Panc1 (cell line): ENCODE data around the gene MPPED1.

Source experiments
- POLR2AphosphoS5 ChIP-seq: IDR thresholded peaks from 2 replicates; pipeline ENCODE4 v1.6.1; 2012; ENCODE audit warnings: mild to moderate bottlenecking, low read depth, low read length, moderate library complexity
- SIN3A ChIP-seq: IDR thresholded peaks from 2 replicates; pipeline ENCODE4 v1.6.1; 2012; ENCODE audit warnings: low read depth, mild to moderate bottlenecking, low read length, moderate library complexity, borderline replicate concordance; ENCODE audit not compliant: insufficient read depth
- TCF7L2 ChIP-seq: IDR thresholded peaks from 2 replicates; pipeline ENCODE4 v1.6.1; 2011; ENCODE audit warnings: mild to moderate bottlenecking, low read depth, low read length, inconsistent platforms
- TF ChIP-seq, protein P1 (sequence below), 2 experiments: IDR thresholded peaks; 2 replicates each; pipeline ENCODE4 v1.6.1; 2011 to 2012; ENCODE audit warnings: low read depth in 2 of 2, control low read depth in 1 of 2, low read length in 1 of 2, mild to moderate bottlenecking in 1 of 2, moderate library complexity in 1 of 2; ENCODE audit not compliant: insufficient read depth in 1 of 2
- TF ChIP-seq, protein P2 (sequence below): fragments of 450-650 bp; IDR thresholded peaks from 2 replicates; pipeline ENCODE4 v1.5.1; 2017; ENCODE audit warnings: mild to moderate bottlenecking

DNA sequence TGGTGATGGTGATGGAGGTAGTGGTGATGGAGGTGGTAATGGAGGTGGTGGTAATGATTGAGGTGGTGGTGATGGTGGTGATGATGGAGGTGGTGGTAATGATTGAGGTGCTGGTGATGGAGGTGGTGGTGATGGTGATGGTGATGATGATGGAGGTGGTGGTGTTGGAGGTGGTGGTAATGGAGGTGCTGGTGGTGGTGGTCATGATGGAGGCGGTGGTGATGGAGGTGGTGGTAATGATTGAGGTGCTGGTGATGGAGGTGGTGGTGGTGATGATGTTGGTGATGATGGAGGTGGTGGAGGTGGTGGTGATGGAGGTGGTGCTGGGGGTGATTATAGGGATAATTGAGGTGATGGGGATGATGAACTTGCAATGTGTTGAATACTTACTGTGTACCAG lies 79.9 kb downstream of the MPPED1 start:
- TF ChIP-seq, protein P1, sequence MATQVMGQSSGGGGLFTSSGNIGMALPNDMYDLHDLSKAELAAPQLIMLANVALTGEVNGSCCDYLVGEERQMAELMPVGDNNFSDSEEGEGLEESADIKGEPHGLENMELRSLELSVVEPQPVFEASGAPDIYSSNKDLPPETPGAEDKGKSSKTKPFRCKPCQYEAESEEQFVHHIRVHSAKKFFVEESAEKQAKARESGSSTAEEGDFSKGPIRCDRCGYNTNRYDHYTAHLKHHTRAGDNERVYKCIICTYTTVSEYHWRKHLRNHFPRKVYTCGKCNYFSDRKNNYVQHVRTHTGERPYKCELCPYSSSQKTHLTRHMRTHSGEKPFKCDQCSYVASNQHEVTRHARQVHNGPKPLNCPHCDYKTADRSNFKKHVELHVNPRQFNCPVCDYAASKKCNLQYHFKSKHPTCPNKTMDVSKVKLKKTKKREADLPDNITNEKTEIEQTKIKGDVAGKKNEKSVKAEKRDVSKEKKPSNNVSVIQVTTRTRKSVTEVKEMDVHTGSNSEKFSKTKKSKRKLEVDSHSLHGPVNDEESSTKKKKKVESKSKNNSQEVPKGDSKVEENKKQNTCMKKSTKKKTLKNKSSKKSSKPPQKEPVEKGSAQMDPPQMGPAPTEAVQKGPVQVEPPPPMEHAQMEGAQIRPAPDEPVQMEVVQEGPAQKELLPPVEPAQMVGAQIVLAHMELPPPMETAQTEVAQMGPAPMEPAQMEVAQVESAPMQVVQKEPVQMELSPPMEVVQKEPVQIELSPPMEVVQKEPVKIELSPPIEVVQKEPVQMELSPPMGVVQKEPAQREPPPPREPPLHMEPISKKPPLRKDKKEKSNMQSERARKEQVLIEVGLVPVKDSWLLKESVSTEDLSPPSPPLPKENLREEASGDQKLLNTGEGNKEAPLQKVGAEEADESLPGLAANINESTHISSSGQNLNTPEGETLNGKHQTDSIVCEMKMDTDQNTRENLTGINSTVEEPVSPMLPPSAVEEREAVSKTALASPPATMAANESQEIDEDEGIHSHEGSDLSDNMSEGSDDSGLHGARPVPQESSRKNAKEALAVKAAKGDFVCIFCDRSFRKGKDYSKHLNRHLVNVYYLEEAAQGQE (IDR thresholded peaks at IDR 0.05; ENCODE audit: insufficient read depth in 1 of 2, low read depth in 2 of 2, low read length in 1 of 2): no peak
- TF ChIP-seq SIN3A (no peak), TCF7L2 (no peak), POLR2AphosphoS5 (no peak)
- TF ChIP-seq, protein P2, sequence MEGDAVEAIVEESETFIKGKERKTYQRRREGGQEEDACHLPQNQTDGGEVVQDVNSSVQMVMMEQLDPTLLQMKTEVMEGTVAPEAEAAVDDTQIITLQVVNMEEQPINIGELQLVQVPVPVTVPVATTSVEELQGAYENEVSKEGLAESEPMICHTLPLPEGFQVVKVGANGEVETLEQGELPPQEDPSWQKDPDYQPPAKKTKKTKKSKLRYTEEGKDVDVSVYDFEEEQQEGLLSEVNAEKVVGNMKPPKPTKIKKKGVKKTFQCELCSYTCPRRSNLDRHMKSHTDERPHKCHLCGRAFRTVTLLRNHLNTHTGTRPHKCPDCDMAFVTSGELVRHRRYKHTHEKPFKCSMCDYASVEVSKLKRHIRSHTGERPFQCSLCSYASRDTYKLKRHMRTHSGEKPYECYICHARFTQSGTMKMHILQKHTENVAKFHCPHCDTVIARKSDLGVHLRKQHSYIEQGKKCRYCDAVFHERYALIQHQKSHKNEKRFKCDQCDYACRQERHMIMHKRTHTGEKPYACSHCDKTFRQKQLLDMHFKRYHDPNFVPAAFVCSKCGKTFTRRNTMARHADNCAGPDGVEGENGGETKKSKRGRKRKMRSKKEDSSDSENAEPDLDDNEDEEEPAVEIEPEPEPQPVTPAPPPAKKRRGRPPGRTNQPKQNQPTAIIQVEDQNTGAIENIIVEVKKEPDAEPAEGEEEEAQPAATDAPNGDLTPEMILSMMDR: no peak
